Astrocyte of the cerebellum (primary cell): ENCODE results near the gene EFHD2.

Experiments used
- DNase-seq: peaks from one replicate; pipeline ENCODE4 v3.0.0-alpha.2; 2011; ENCODE audit warnings: low read depth
- H3K4me3 ChIP-seq: 2 replicates; pipeline ENCODE4 v1.5.1; 2011; ENCODE audit warnings: mild to moderate bottlenecking, low read depth, low read length, moderate library complexity
- CTCF ChIP-seq: IDR thresholded peaks from 2 replicates; pipeline ENCODE4 v1.5.1; 2012; ENCODE audit warnings: low read length, low read depth, moderate library complexity, mild to moderate bottlenecking; ENCODE audit errors: missing control alignments
- in situ Hi-C: cut with HindIII; loops from 2 replicates; pipeline ENCODE4 v1.10.0; 2017; ENCODE audit warnings: low sequenced_read_pairs

The EFHD2 gene

DNA sequence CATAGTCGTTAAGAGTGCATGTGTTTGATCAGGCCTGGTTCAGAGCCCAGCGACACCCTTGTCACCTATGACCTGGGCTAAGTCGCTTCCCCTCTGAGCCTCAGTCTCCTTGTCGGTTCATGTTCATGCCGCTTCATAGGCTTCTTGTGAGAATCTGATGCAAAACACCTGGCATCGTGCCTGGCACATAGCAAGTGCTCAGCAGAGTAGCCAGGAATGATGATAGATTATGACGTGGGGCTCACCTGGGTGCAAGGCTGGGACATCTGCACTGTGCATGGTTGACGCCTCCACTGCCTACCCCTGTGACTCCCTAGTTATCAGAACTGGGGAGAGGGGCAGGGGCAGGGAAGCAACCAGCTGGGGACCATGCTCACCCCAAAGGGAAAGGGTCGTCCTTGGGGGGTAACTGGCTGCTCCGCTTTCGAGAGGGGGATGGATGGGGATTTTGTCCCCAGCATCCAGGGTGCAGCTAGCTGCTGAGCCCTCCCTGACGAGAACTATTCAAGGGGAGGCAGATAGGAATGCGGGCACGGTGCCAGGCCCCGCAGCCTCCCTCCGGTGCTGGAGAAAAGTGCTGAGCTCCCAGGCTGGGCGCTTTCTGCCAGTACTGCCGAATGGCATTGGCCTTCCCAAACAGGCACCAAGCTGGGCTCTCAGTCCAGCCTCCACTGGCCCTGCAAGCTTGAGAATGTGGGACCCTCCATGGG, 9.3 kb downstream of the EFHD2 start:
- no peak for DNase-seq
- TF ChIP-seq CTCF = no peak
- in situ Hi-C loops = no loop called here
- no peak overlapping the region for H3K4me3 ChIP-seq

- no peak for TF ChIP-seq CTCF
- in situ Hi-C loops = no loop called here
Observed at GRCh38 chr1:15420853-15421465, 11.3 kb downstream of the EFHD2 start.

GRCh38 chr1:15422871-15423270, 13.2 kb downstream of the EFHD2 start:
- no peak for TF ChIP-seq CTCF
- DNase-seq = no peak
- in situ Hi-C loops = no loop called here
- H3K4me3 ChIP-seq = no peak overlapping the region

More at GRCh38 chr1:15420853-15421465, 11.3 kb downstream of the EFHD2 start:
- H3K4me3 ChIP-seq = no peak overlapping the region
- no peak for DNase-seq

DNA sequence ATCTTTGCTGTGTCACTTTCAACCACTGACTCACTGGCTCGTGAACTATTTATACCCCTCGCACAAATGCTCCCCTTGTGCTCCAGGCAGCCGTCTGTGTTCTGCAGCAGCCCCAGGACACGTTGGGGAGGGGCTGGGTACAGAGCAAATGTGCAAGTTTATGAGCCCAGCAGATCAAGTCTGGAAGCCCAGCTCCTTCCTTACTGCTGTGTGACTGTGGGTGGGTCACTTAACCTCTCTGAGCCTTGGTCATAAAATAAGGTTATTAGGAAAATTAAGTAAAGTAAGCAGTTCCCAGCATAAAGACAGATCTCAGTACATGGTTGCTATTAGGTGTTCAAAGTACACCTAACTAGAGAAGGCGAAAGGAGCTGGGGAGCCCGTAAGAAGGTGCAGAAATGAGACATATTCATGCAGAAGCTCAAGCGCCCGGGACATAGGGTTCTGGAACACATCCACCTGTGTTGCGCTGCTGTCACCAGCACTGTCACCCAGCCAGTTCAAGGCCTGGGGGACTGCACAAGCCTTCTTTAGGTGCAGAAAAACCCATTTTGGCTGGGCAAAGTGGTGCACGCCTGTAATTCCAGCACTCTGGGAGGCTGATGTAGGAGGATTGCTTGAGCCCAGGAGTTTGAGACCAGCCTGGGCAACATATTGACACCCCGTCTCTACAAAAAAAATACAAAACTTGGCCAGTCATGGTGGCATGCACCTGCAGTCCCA, 13.8 kb downstream of the EFHD2 start:
- H3K4me3 ChIP-seq = no peak overlapping the region
- DNase-seq = no peak
- TF ChIP-seq CTCF = no peak
- in situ Hi-C loops = no loop called here

DNA sequence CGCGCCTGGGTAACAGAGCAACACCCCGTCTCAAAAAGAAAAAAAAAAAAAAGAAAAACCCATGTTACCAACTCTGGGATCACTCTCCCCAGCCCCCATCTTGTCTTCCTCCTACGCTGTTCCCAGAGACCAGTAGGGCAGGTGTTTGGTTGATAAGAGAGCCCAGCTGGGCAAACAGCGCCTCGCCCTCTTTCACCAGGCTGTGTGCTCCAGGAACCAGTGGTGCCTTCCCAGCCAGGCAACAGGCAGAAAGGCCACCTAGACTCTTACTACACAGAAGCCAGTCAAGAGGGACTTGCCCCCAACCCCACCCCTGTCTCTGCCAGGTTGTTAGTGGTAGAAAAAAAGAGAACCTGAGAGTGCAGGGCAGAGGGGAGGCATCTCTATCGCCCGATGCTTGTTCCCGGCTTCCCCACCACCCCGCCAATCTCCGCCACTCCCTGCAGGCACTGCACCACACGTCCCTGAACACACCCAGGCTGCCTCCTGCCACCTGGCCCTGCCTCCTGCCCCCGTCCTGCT, 14.5 kb downstream of the EFHD2 start:
- DNase-seq = no peak
- H3K4me3 ChIP-seq = no peak overlapping the region
- in situ Hi-C loops = no loop called here
- no peak for TF ChIP-seq CTCF

GRCh38 chr1:15424981-15425380, 15.3 kb downstream of the EFHD2 start:
- TF ChIP-seq CTCF = no peak
- in situ Hi-C loops = loop anchor here (25.0 kb wide), 1 partner anchor 288 kb away; no protein-coding TSS in a partner anchor
- DNase-seq = no peak
- no peak overlapping the region for H3K4me3 ChIP-seq
